ENCODE data around the gene GARS1.

The GARS1 gene

GRCh38 chr7:30662431-30662939 is 67.8 kb downstream of the GARS1 start:
- Histone ChIP-seq H3K36me3 (ENCODE audit: control insufficient read depth in 2 of 2, insufficient read depth in 1 of 2, low read length in 2 of 2) (no peaks in the 10 kb centered on the region), H3K4me3 (ENCODE audit: low read depth, low read length) (no peak overlapping the region), H3K4me1 (ENCODE audit: control insufficient read depth, insufficient read depth, low read length) (no peaks in the 10 kb centered on the region), H3K9me3 (ENCODE audit: control insufficient read depth, insufficient read depth, low read depth, low read length) (no peaks in the 10 kb centered on the region), H3K27ac (ENCODE audit: extremely low read depth, low read depth, low read length) (no peak overlapping the region)
- ChIA-PET POLR2A (no interaction called here), CTCF (interaction anchor here (0.6 kb wide), 1 partner anchor 78 kb away, joined by 4 read pairs; no protein-coding TSS in a partner anchor)
- no peak for TF ChIP-seq ZNF645 (tag by site-specific recombination; IDR thresholded peaks at IDR 0.05)
- no peak for TF ChIP-seq YY2 (tag by site-specific recombination; IDR thresholded peaks at IDR 0.05)
- no peak for TF ChIP-seq MYNN (tag by site-specific recombination; IDR thresholded peaks at IDR 0.05; ENCODE audit: borderline replicate concordance)
- no peak for TF ChIP-seq KLF9 (tag by site-specific recombination; IDR thresholded peaks at IDR 0.05; ENCODE audit: low read depth)
- no peak for TF ChIP-seq ZNF513 (tag by site-specific recombination; IDR thresholded peaks at IDR 0.05)
- TF ChIP-seq ZFP37 (tag by site-specific recombination; IDR thresholded peaks at IDR 0.05) = no peak
- TF ChIP-seq ZNF423 (tag by site-specific recombination; IDR thresholded peaks at IDR 0.05) = no peak
- TF ChIP-seq ZNF792 (tag by site-specific recombination; IDR thresholded peaks at IDR 0.05) = no peak
- TF ChIP-seq ZNF311 (tag by site-specific recombination; IDR thresholded peaks at IDR 0.05; ENCODE audit: borderline replicate concordance) = no peak
- no peak for TF ChIP-seq ZIC2 (tag by site-specific recombination; IDR thresholded peaks at IDR 0.05)
- no peak for TF ChIP-seq HOXD13 (CRISPR knock-in tag; IDR thresholded peaks at IDR 0.05; ENCODE audit: borderline replicate concordance)
- no peak for TF ChIP-seq ZFP69B (tag by site-specific recombination; IDR thresholded peaks at IDR 0.05)
- TF ChIP-seq ZNF37A (tag by site-specific recombination; IDR thresholded peaks at IDR 0.05) = no peak
- TF ChIP-seq PRDM1 (tag by site-specific recombination; IDR thresholded peaks at IDR 0.05) = no peak
- TF ChIP-seq ZNF768 (tag by site-specific recombination; IDR thresholded peaks at IDR 0.05) = no peak
- TF ChIP-seq ZNF280C (tag by site-specific recombination; IDR thresholded peaks at IDR 0.05) = no peak
- no peak for TF ChIP-seq ZNF76 (tag by site-specific recombination; IDR thresholded peaks at IDR 0.05; ENCODE audit: borderline replicate concordance, low read depth)
- no peak for TF ChIP-seq ZNF701 (tag by site-specific recombination; IDR thresholded peaks at IDR 0.05)
- no peak for TF ChIP-seq ZBTB10 (tag by site-specific recombination; IDR thresholded peaks at IDR 0.05)
